Right lung (tissue), 5 donors: Measurements from ENCODE around the gene LUC7L3. TPM values are rescaled to one million over a fixed set of nuclear protein-coding genes. Genes with fewer than 3 reads are reported as not detected.
"Not testable (repeated sequence)": the region's sequence is repeated elsewhere in the genome, so short reads cannot be mapped to it uniquely, and the experiment has no call there.

Source experiments
- DNase-seq, 2 donors: peaks; one replicate each; pipeline ENCODE4 v3.0.0-alpha.2; 2013
- polyA plus RNA-seq, 5 donors: library from polyadenylated mRNA; unstranded; fragments of 120-200 nt; gene quantifications; one replicate each; pipeline versions ENCODE4 v1.2.1 to v1.2.3, GENCODE V29; 2013; ENCODE audit warnings: inconsistent platforms in 1 of 5, low replicate concordance in 1 of 5; ENCODE audit not compliant: insufficient read length in 5 of 5, insufficient read depth in 1 of 5

Gene LUC7L3
- polyA plus RNA-seq, 5 donors = 485 to 859 (median 763) TPM

GRCh38 chr17:50708050-50709000, 11.1 kb upstream of the LUC7L3 start:
- DNase-seq = no peak

- DNase-seq = not testable (repeated sequence)
Observed at GRCh38 chr17:50709053-50709452, 10.3 kb upstream of the LUC7L3 start.

GRCh38 chr17:50710025-50710424, 9.4 kb upstream of the LUC7L3 start:
- no peak for DNase-seq

GRCh38 chr17:50710650-50711049, 8.8 kb upstream of the LUC7L3 start:
- no peak for DNase-seq

- DNase-seq = no peak
Observed at GRCh38 chr17:50712641-50713040, 6.8 kb upstream of the LUC7L3 start.

- no peak for DNase-seq
Observed at GRCh38 chr17:50715471-50715870, 3.9 kb upstream of the LUC7L3 start.

- peak in 1 of 2 donors; percentile 21 for DNase-seq
Observed at GRCh38 chr17:50719924-50720794, 756 bp downstream of the LUC7L3 start.

GRCh38 chr17:50721194-50722010, 2.0 kb downstream of the LUC7L3 start:
- DNase-seq = no peak

GRCh38 chr17:50722746-50723145, 3.3 kb downstream of the LUC7L3 start:
- DNase-seq = no peak

GRCh38 chr17:50724622-50725021, 5.2 kb downstream of the LUC7L3 start:
- DNase-seq = not testable (repeated sequence)

GRCh38 chr17:50725769-50726655, 6.6 kb downstream of the LUC7L3 start:
- DNase-seq = no peak

- DNase-seq = no peak
Observed at GRCh38 chr17:50728112-50728429, 8.7 kb downstream of the LUC7L3 start.

- no peak for DNase-seq
Observed at GRCh38 chr17:50728881-50729765, 9.7 kb downstream of the LUC7L3 start.

- no peak for DNase-seq
Observed at GRCh38 chr17:50731575-50732460, 12.4 kb downstream of the LUC7L3 start.

GRCh38 chr17:50735287-50735686, 15.9 kb downstream of the LUC7L3 start:
- DNase-seq = no peak

GRCh38 chr17:50737118-50737698, 17.8 kb downstream of the LUC7L3 start:
- DNase-seq = no peak

- DNase-seq = no peak
Observed at GRCh38 chr17:50739098-50739497, 19.7 kb downstream of the LUC7L3 start.

- DNase-seq = no peak
Observed at GRCh38 chr17:50745631-50746030, 26.2 kb downstream of the LUC7L3 start.
